Measurements from ENCODE around the gene SCYGR2. TPM values are rescaled to one million over a fixed set of nuclear protein-coding genes. Genes with fewer than 3 reads are reported as not detected.

Gene SCYGR2
- total RNA-seq, 2 donors from 2014 or later = not detected

DNA sequence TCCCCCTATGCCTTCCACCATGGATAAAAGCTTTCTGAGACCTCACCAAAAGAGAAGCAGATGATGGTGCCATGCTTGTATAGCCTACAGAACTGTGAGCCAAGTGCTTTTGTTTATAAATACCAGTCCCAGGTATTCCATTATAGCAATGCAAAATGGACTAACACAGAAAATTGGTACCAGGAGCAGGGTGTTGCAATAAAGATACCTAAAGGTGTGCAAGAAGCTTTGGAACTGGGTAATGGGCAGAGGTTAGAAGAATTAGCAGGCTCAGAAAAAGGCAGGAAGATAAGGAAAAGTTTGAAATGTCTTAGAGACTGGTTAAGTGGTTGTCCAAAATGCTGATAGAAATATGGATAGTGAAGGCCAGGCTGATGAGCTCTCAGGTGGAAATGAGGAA, 16.3 kb upstream of the SCYGR2 start:
- peaks cover 20% of the 10 kb centered on the region for H3K9me3 Mint-ChIP-seq
- Histone ChIP-seq H3K36me3 (ENCODE audit: control insufficient read depth, insufficient read depth, low read length) (no peaks in the 10 kb centered on the region), H3K9ac (ENCODE audit: extremely low read depth, low read length, poor library complexity, severe bottlenecking) (no peak overlapping the region), H3K27ac (ENCODE audit: low read depth, low read length) (no peak overlapping the region), H3K9me3 (ENCODE audit: control insufficient read depth, low read length) (peaks cover 25% of the 10 kb centered on the region), H3K4me1 (ENCODE audit: control insufficient read depth, insufficient read depth, low read length) (peaks cover 5% of the 10 kb centered on the region), H3K4me3 (ENCODE audit: low read length) (peak overlapping the region; percentile 22), H3K27me3 (ENCODE audit: control insufficient read depth, insufficient read depth, low read length, poor library complexity, severe bottlenecking) (no peaks in the 10 kb centered on the region)
- no peak for TF ChIP-seq CTCF (conservative IDR thresholded peaks at IDR 0.05)
- DNase-seq = no peak
- no peaks in the 10 kb centered on the region for H3K27me3 Mint-ChIP-seq (ENCODE audit: insufficient read depth)
- peaks cover 14% of the 10 kb centered on the region for H3K4me1 Mint-ChIP-seq
- H3K27ac Mint-ChIP-seq = no peak overlapping the region
- no peak overlapping the region for H3K4me3 Mint-ChIP-seq
- no peaks in the 10 kb centered on the region for H3K36me3 Mint-ChIP-seq (ENCODE audit: low read depth)

DNA sequence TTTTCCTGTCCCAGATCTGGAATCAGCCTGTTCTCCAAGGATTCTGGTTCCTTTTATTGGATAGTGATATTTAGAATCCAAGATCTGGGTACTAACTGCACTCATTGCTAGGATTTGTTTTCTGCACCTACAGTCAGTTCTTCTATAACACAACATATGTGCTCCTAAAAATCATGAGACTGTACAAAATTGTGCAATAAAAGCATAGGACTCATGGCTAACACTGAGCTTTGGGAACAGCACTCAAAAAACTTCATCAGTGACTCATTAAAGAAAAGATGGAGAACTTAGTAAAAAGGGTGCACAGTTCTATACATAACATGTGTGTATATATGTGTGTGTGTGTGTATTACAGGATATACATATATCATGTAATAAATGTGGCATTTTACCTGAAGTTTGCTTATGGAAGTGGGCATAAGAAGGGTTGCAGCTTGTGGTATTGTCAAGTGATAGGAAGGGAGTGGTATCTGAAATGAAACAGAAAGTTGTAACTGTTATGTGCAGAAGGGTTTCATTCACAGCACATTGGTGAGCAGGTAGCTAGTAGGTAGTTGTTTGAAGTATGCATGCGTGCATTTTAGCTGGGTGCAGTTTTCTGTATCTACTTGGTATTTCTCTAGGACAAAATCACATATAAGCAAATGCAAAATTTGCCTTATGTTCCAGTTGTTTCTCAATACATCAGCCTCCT, 5.9 kb upstream of the SCYGR2 start:
- no peak overlapping the region for H3K9ac ChIP-seq (ENCODE audit: extremely low read depth, low read length, poor library complexity, severe bottlenecking)
- H3K27me3 ChIP-seq (ENCODE audit: control insufficient read depth, insufficient read depth, low read length, poor library complexity, severe bottlenecking) = no peaks in the 10 kb centered on the region
- peaks cover 3% of the 10 kb centered on the region for H3K4me1 ChIP-seq (ENCODE audit: control insufficient read depth, insufficient read depth, low read length)
- Mint-ChIP-seq H3K4me3 (no peak overlapping the region), H3K4me1 (peaks cover 3% of the 10 kb centered on the region), H3K9me3 (peaks cover 7% of the 10 kb centered on the region), H3K27ac (no peak overlapping the region), H3K27me3 (ENCODE audit: insufficient read depth) (no peaks in the 10 kb centered on the region), H3K36me3 (ENCODE audit: low read depth) (no peaks in the 10 kb centered on the region)
- no peak overlapping the region for H3K4me3 ChIP-seq (ENCODE audit: low read length)
- DNase-seq = no peak
- no peaks in the 10 kb centered on the region for H3K36me3 ChIP-seq (ENCODE audit: control insufficient read depth, insufficient read depth, low read length)
- H3K27ac ChIP-seq (ENCODE audit: low read depth, low read length) = no peak overlapping the region
- no peaks in the 10 kb centered on the region for H3K9me3 ChIP-seq (ENCODE audit: control insufficient read depth, low read length)
- TF ChIP-seq CTCF (conservative IDR thresholded peaks at IDR 0.05) = no peak
- 100% methylated on average over 1 of the region's 1 CpG; no CpG with 5 or more reads in 1 of the 2 experiments for WGBS, 2 experiments (ENCODE audit: insufficient coverage in 1 of 2, insufficient read length in 1 of 2)

DNA sequence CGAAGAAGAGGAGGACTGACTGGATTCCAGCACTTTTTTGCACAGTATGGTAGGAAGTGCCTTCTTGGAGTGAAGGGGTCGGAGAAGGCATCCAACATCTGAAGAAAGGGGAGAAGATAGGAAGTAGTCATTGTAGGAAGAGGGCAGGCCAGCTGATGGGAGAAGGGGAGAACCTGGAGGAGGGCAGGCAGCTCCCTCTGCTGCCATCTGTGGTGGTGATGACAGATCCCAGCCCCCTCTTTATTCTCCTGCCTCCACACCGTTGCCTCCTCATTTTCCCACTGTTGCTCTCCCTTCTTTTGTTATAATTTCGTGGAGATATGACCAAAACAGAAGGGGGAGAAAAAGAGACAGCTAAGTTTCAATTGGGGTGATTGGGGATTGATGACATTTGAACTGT, 2.9 kb upstream of the SCYGR2 start:
- no peaks in the 10 kb centered on the region for H3K27me3 Mint-ChIP-seq (ENCODE audit: insufficient read depth)
- Histone ChIP-seq H3K4me1 (ENCODE audit: control insufficient read depth, insufficient read depth, low read length) (peaks cover 3% of the 10 kb centered on the region), H3K9ac (ENCODE audit: extremely low read depth, low read length, poor library complexity, severe bottlenecking) (no peak overlapping the region), H3K9me3 (ENCODE audit: control insufficient read depth, low read length) (no peaks in the 10 kb centered on the region), H3K27ac (ENCODE audit: low read depth, low read length) (no peak overlapping the region), H3K36me3 (ENCODE audit: control insufficient read depth, insufficient read depth, low read length) (no peaks in the 10 kb centered on the region), H3K4me3 (ENCODE audit: low read length) (no peak overlapping the region), H3K27me3 (ENCODE audit: control insufficient read depth, insufficient read depth, low read length, poor library complexity, severe bottlenecking) (no peaks in the 10 kb centered on the region)
- peak; percentile 56 for TF ChIP-seq CTCF (conservative IDR thresholded peaks at IDR 0.05)
- no peak overlapping the region for H3K4me3 Mint-ChIP-seq
- H3K27ac Mint-ChIP-seq = no peak overlapping the region
- no peaks in the 10 kb centered on the region for H3K36me3 Mint-ChIP-seq (ENCODE audit: low read depth)
- H3K4me1 Mint-ChIP-seq = peaks cover 9% of the 10 kb centered on the region
- no peaks in the 10 kb centered on the region for H3K9me3 Mint-ChIP-seq
- DNase-seq = no peak
- 68% methylated on average over 4 of the region's 4 CpGs; no CpG with 5 or more reads in 1 of the 2 experiments for WGBS, 2 experiments (ENCODE audit: insufficient coverage in 1 of 2, insufficient read length in 1 of 2)

All from endodermal cell (in vitro differentiated cells).